HG02588 (cell line): ENCODE results near the gene YPEL5.

ENCODE experiments used
- ATAC-seq: cut with Tn5 transposase; IDR thresholded peaks from one replicate; pipeline ENCODE4 v1.9.1; 2021; ENCODE audit warnings: mild to moderate bottlenecking, moderate library complexity; ENCODE audit not compliant: unreplicated experiment

Gene YPEL5

GRCh38 chr2:30201990-30202389, 55.2 kb downstream of the YPEL5 start:
- no peak for ATAC-seq

GRCh38 chr2:30203156-30203555, 56.3 kb downstream of the YPEL5 start:
- no peak for ATAC-seq

GRCh38 chr2:30204281-30204680, 57.5 kb downstream of the YPEL5 start:
- no peak for ATAC-seq

DNA sequence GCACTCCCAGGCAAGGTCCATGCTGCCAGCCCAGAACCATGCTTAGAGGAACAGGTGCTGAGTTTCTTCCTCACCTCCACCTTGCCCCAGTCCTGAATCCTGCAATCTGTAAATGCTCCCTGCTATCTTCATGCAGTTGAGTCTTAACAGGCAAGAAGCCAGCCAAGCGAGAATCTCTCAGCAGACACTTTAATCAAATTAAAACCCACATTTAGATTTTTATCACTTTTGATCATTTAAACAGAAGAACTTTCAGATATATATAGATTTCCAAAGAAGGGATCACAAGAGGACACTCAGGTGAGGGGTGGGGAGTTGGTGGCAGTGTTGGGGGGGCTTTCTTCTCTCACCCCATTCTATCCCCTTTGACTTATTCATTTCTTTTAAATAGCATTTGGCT, 58.6 kb downstream of the YPEL5 start:
- ATAC-seq = no peak

GRCh38 chr2:30206461-30207430, 59.9 kb downstream of the YPEL5 start:
- ATAC-seq = no peak

DNA sequence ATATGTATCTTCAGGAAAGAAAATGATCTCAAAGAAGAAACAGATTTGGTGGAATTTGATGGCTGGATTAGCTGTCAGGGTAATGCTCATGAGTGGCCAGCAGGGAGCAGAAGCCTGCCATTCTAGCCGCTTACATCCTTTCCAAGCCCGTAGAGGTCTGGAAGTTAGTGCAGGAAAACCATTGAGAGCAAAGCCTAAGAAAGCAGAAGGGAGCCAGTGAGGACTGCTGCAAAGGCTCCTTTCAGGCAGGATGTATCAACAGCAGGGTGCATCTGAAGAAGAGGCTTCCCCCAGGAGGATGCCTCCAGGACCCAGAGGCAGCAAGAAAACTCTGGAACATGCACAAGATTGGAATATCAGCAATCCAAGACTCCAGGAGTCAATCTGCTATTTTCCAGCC, 61.6 kb downstream of the YPEL5 start:
- no peak for ATAC-seq

DNA sequence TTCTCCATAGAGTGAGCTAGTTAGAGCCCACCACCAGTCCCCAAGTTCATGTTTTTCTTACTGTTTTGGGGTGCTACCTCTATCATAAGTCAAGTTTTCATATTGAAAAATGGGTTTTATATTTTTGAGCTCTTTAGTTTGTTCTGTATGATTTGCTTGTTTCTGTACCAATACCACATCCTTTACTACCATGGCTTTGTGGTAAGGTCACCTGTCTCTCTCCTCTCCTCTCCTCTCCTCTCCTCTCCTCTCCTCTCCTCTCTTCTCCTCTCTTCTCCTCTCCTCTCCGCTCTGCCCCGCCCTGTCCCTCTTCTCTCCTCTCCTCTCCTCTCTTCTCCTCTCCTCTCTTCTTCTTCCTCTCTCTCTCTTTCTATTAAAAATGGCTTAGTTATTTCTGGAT, 62.4 kb downstream of the YPEL5 start:
- no peak for ATAC-seq
